H9 (cell line): ENCODE data around the gene PLA2G2F. TPM values are rescaled to one million over a fixed set of nuclear protein-coding genes. Genes with fewer than 3 reads are reported as not detected.

Experiments
- DNase-seq: peaks from one replicate; pipeline ENCODE4 v3.0.0-alpha.2; 2017
- H2AFZ ChIP-seq: one replicate; pipeline ENCODE4 v1.6.1; 2013; ENCODE audit warnings: mild to moderate bottlenecking, low read length, control low read depth, moderate library complexity
- H2AK5ac ChIP-seq: 2 replicates; pipeline ENCODE4 v1.6.1; 2013; ENCODE audit warnings: low read length, control low read depth, mixed read lengths; ENCODE audit not compliant: insufficient read length
- H2BK120ac ChIP-seq: one replicate; pipeline ENCODE4 v1.6.1; 2013; ENCODE audit warnings: low read depth, mild to moderate bottlenecking, low read length, control low read depth, inconsistent platforms; ENCODE audit not compliant: poor library complexity, severe bottlenecking
- H2BK12ac ChIP-seq: 2 replicates; pipeline ENCODE4 v1.6.1; 2013; ENCODE audit warnings: low read length, control low read depth, mixed read lengths, low read depth; ENCODE audit not compliant: insufficient read length
- H2BK15ac ChIP-seq: 2 replicates; pipeline ENCODE4 v1.6.1; 2013; ENCODE audit warnings: low read depth, low read length, control low read depth
- H2BK20ac ChIP-seq: one replicate; pipeline ENCODE4 v1.6.1; 2013; ENCODE audit warnings: low read depth, mild to moderate bottlenecking, low read length, control low read depth, inconsistent platforms; ENCODE audit not compliant: poor library complexity, severe bottlenecking
- H2BK5ac ChIP-seq: 2 replicates; pipeline ENCODE4 v1.6.1; 2013; ENCODE audit warnings: low read length, control low read depth, mixed read lengths; ENCODE audit not compliant: insufficient read length
- H3K14ac ChIP-seq: 2 replicates; pipeline ENCODE4 v1.6.1; 2013; ENCODE audit warnings: low read length, control low read depth; ENCODE audit not compliant: insufficient read depth
- H3K18ac ChIP-seq: 2 replicates; pipeline ENCODE4 v1.6.1; 2013; ENCODE audit warnings: low read depth, mild to moderate bottlenecking, mixed read lengths, low read length, control low read depth; ENCODE audit not compliant: insufficient read length
- H3K23ac ChIP-seq: 2 replicates; pipeline ENCODE4 v1.6.1; 2013; ENCODE audit warnings: low read length, control low read depth, mixed read lengths, low read depth; ENCODE audit not compliant: insufficient read length
- H3K23me2 ChIP-seq: 2 replicates; pipeline ENCODE4 v1.6.1; 2013; ENCODE audit warnings: low read depth, mild to moderate bottlenecking, mixed read lengths, low read length, control low read depth; ENCODE audit not compliant: insufficient read length, poor library complexity, severe bottlenecking
- H3K27ac ChIP-seq: 2 replicates; pipeline ENCODE4 v1.5.1; 2013; ENCODE audit warnings: low read length, control low read depth, mixed read lengths, low read depth; ENCODE audit not compliant: insufficient read length
- H3K27me3 ChIP-seq: 2 replicates; pipeline ENCODE4 v1.6.1; 2013; ENCODE audit warnings: low read length, control low read depth, inconsistent platforms; ENCODE audit not compliant: insufficient read depth
- H3K4ac ChIP-seq: 2 replicates; pipeline ENCODE4 v1.6.1; 2013; ENCODE audit warnings: low read depth, mild to moderate bottlenecking, control low read depth, inconsistent platforms, low read length, moderate library complexity
- H3K4me1 ChIP-seq: 2 replicates; pipeline ENCODE4 v1.6.1; 2013; ENCODE audit warnings: low read length, control low read depth, inconsistent platforms; ENCODE audit not compliant: insufficient read depth
- H3K4me2 ChIP-seq: 2 replicates; pipeline ENCODE4 v1.6.1; 2013; ENCODE audit warnings: low read length, control low read depth, mixed read lengths; ENCODE audit not compliant: insufficient read length, insufficient read depth
- H3K56ac ChIP-seq: 2 replicates; pipeline ENCODE4 v1.6.1; 2013; ENCODE audit warnings: low read depth, mild to moderate bottlenecking, mixed read lengths, low read length, control low read depth; ENCODE audit not compliant: insufficient read length
- H3K79me1 ChIP-seq: 2 replicates; pipeline ENCODE4 v1.6.1; 2013; ENCODE audit warnings: low read depth, mild to moderate bottlenecking, moderate library complexity, low read length, control low read depth, inconsistent platforms; ENCODE audit not compliant: insufficient read depth, poor library complexity, severe bottlenecking
- H3K79me2 ChIP-seq: 2 replicates; pipeline ENCODE4 v1.6.1; 2013; ENCODE audit warnings: low read length, control low read depth, inconsistent platforms; ENCODE audit not compliant: insufficient read depth
- H3K9ac ChIP-seq: 2 replicates; pipeline ENCODE4 v1.6.1; 2013; ENCODE audit warnings: low read length, control low read depth, mixed read lengths; ENCODE audit not compliant: insufficient read length; ENCODE audit errors: extremely low read depth
- H3K9me3 ChIP-seq: one replicate; pipeline ENCODE4 v1.6.1; 2013; ENCODE audit warnings: low read depth, low read length, inconsistent platforms; ENCODE audit not compliant: control insufficient read depth
- H3T11ph ChIP-seq: one replicate; pipeline ENCODE4 v1.6.1; 2013; ENCODE audit warnings: mild to moderate bottlenecking, low read length, control low read depth, inconsistent platforms
- H4K20me1 ChIP-seq: one replicate; pipeline ENCODE4 v1.6.1; 2013; ENCODE audit not compliant: control insufficient read depth, insufficient read length, insufficient read depth
- H4K5ac ChIP-seq: 2 replicates; pipeline ENCODE4 v1.6.1; 2013; ENCODE audit warnings: low read depth, mild to moderate bottlenecking, mixed read lengths, low read length, control low read depth; ENCODE audit not compliant: insufficient read length
- H4K8ac ChIP-seq: replicated peaks from 2 replicates; pipeline ENCODE4 v1.6.1; 2013; ENCODE audit warnings: low read length, control low read depth, mixed read lengths, low read depth; ENCODE audit not compliant: insufficient read length
- H4K91ac ChIP-seq: 2 replicates; pipeline ENCODE4 v1.6.1; 2013; ENCODE audit warnings: low read depth, mild to moderate bottlenecking, moderate library complexity, mixed read lengths, low read length, control low read depth; ENCODE audit not compliant: insufficient read length
- H3K27ac Mint-ChIP-seq, 3 experiments: 2 replicates in 2 of 3; 3 replicates in 1 of 3; pipeline ENCODE4 v1.8.0; 2020 to 2021; ENCODE audit warnings: mixed read lengths in 3 of 3, mild to moderate bottlenecking in 1 of 3, moderate library complexity in 1 of 3
- H3K27me3 Mint-ChIP-seq: 2 replicates; pipeline ENCODE4 v1.8.0; 2021; ENCODE audit warnings: low read depth, mild to moderate bottlenecking, moderate library complexity, mixed read lengths
- H3K36me3 Mint-ChIP-seq, 3 experiments: 2 replicates in 2 of 3; 3 replicates in 1 of 3; pipeline ENCODE4 v1.8.0; 2020 to 2021; ENCODE audit warnings: low read depth in 3 of 3, mixed read lengths in 3 of 3; ENCODE audit not compliant: insufficient read depth in 1 of 3
- H3K4me1 Mint-ChIP-seq, 2 experiments: 2 replicates each; pipeline ENCODE4 v1.8.0; 2020; ENCODE audit warnings: mixed read lengths in 2 of 2
- H3K4me3 Mint-ChIP-seq, 2 experiments: 2 replicates in 1 of 2; 3 replicates in 1 of 2; pipeline ENCODE4 v1.8.0; 2020 to 2021; ENCODE audit warnings: mild to moderate bottlenecking in 2 of 2, mixed read lengths in 2 of 2, moderate library complexity in 1 of 2
- H3K9me3 Mint-ChIP-seq, 2 experiments: 2 replicates in 1 of 2; 3 replicates in 1 of 2; pipeline ENCODE4 v1.8.0; 2020; ENCODE audit warnings: mild to moderate bottlenecking in 2 of 2, mixed read lengths in 2 of 2, moderate library complexity in 1 of 2
- CTCF ChIP-seq: fragments of 200-600 bp; sonication (generic); conservative IDR thresholded peaks from 3 replicates; pipeline ENCODE4 v1.8.0; 2021; ENCODE audit warnings: antibody characterized with exemption, mild to moderate bottlenecking
- WGBS: extraction: QIAGEN DNeasy Blood & Tissue Kit; methylation state at CpG from one replicate; pipeline ENCODE4 v1.1.7; 2013; ENCODE audit warnings: missing lambda C conversion rate, low lambda C conversion rate, mixed read lengths; ENCODE audit not compliant: insufficient read length; ENCODE audit errors: extremely low coverage; 5-methylcytosine and 5-hydroxymethylcytosine counted together
- total RNA-seq: library from RNA; stranded (reverse); gene quantifications from 2 replicates; pipeline ENCODE4 v1.2.1, GENCODE V29; 2021

Gene PLA2G2F
- total RNA-seq, 1 experiment from 2014 or later, result not detected

GRCh38 chr1:20169932-20170331 is 30.8 kb downstream of the PLA2G2F start:
- no peak overlapping the region; a peak in 1 of 7 replicates for H3K27ac Mint-ChIP-seq
- H3K4me2 ChIP-seq, result no peak overlapping the region
- H2BK120ac ChIP-seq, result no peak overlapping the region
- H3K27me3 Mint-ChIP-seq, result peaks cover 7% of the 10 kb centered on the region
- no peaks in the 10 kb centered on the region for H3K23me2 ChIP-seq
- peaks cover 0 to 4% (median 0%) of the 10 kb centered on the region in 3 experiments; a peak in 2 of 7 replicates for H3K36me3 Mint-ChIP-seq
- H3K23ac ChIP-seq, result no peak overlapping the region
- H2BK12ac ChIP-seq, result no peak overlapping the region
- no peak overlapping the region for H3T11ph ChIP-seq
- peaks cover 5% of the 10 kb centered on the region in 2 experiments for H3K9me3 Mint-ChIP-seq
- peaks cover 3% of the 10 kb centered on the region; the same call in 1 of the 2 replicates for H3K4me1 ChIP-seq
- no peak overlapping the region for H3K4ac ChIP-seq
- no peak overlapping the region for H3K56ac ChIP-seq
- no peak overlapping the region for H4K91ac ChIP-seq
- H2AFZ ChIP-seq, result no peak overlapping the region
- H3K9ac ChIP-seq, result no peak overlapping the region
- peaks cover 7 to 8% of the 10 kb centered on the region in 2 experiments for H3K4me1 Mint-ChIP-seq
- no peak for TF ChIP-seq CTCF
- H3K27me3 ChIP-seq, result no peaks in the 10 kb centered on the region
- no peak overlapping the region for H2AK5ac ChIP-seq
- H3K79me2 ChIP-seq, result no peaks in the 10 kb centered on the region
- H3K4me3 Mint-ChIP-seq, result no peak overlapping the region
- no peak overlapping the region for H3K14ac ChIP-seq
- no peak overlapping the region for H2BK20ac ChIP-seq
- no peaks in the 10 kb centered on the region for H4K20me1 ChIP-seq
- no peak overlapping the region for H2BK5ac ChIP-seq
- no peak overlapping the region for H3K27ac ChIP-seq
- no peak for DNase-seq
- H3K79me1 ChIP-seq, result no peaks in the 10 kb centered on the region
- no peak overlapping the region for H4K5ac ChIP-seq
- H2BK15ac ChIP-seq, result no peak overlapping the region
- WGBS, result no CpG with 5 or more reads among the region's 5 CpGs
- H3K18ac ChIP-seq, result no peak overlapping the region
- no peaks in the 10 kb centered on the region for H3K9me3 ChIP-seq
- no peak overlapping the region for H4K8ac ChIP-seq
